ENCODE results near the gene MPO. TPM values are rescaled to one million over a fixed set of nuclear protein-coding genes. Genes with fewer than 3 reads are reported as not detected.

MPO gene
- total RNA-seq, 2 donors from 2014 or later, result not detected

DNA sequence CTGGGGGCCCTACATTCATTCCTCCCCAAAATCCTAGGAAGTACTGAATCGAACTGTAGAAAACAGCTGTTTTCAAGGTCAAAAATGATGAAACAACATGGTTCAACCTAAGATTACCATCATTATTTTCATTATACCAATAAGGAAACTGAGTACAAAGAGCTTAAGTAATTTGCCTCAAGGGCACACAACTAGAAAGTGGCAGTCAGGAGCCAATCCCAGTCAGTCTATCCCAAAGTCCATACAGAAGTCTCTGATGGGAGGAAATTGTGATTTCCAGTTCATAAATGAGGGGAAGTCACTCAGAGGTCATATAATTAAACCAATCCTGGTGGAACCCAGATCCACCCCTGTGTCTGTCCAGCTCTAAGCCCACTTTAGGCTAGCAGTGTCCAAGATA is 34.0 kb downstream of the MPO start:
- Histone ChIP-seq H3K27me3 (ENCODE audit: control insufficient read depth, insufficient read depth, low read length, poor library complexity, severe bottlenecking) (peaks cover 92% of the 10 kb centered on the region), H3K36me3 (ENCODE audit: control insufficient read depth, insufficient read depth, low read length) (no peaks in the 10 kb centered on the region), H3K27ac (ENCODE audit: low read depth, low read length) (no peak overlapping the region), H3K9ac (ENCODE audit: extremely low read depth, low read length, poor library complexity, severe bottlenecking) (no peak overlapping the region), H3K4me1 (ENCODE audit: control insufficient read depth, insufficient read depth, low read length) (no peaks in the 10 kb centered on the region), H3K4me3 (ENCODE audit: low read length) (no peak overlapping the region), H3K9me3 (ENCODE audit: control insufficient read depth, low read length) (no peaks in the 10 kb centered on the region)
- Mint-ChIP-seq H3K27me3 (ENCODE audit: insufficient read depth) (peaks cover 97% of the 10 kb centered on the region), H3K4me1 (no peaks in the 10 kb centered on the region), H3K9me3 (peaks cover 10% of the 10 kb centered on the region), H3K4me3 (no peak overlapping the region), H3K27ac (no peak overlapping the region), H3K36me3 (ENCODE audit: low read depth) (no peaks in the 10 kb centered on the region)
- 81 to 87% methylated on average over 1 of the region's 1 CpG for WGBS, 2 experiments (ENCODE audit: insufficient coverage in 1 of 2, insufficient read length in 1 of 2)
- no peak for DNase-seq
- TF ChIP-seq, protein P1, sequence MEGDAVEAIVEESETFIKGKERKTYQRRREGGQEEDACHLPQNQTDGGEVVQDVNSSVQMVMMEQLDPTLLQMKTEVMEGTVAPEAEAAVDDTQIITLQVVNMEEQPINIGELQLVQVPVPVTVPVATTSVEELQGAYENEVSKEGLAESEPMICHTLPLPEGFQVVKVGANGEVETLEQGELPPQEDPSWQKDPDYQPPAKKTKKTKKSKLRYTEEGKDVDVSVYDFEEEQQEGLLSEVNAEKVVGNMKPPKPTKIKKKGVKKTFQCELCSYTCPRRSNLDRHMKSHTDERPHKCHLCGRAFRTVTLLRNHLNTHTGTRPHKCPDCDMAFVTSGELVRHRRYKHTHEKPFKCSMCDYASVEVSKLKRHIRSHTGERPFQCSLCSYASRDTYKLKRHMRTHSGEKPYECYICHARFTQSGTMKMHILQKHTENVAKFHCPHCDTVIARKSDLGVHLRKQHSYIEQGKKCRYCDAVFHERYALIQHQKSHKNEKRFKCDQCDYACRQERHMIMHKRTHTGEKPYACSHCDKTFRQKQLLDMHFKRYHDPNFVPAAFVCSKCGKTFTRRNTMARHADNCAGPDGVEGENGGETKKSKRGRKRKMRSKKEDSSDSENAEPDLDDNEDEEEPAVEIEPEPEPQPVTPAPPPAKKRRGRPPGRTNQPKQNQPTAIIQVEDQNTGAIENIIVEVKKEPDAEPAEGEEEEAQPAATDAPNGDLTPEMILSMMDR (conservative IDR thresholded peaks at IDR 0.05), result no peak

DNA sequence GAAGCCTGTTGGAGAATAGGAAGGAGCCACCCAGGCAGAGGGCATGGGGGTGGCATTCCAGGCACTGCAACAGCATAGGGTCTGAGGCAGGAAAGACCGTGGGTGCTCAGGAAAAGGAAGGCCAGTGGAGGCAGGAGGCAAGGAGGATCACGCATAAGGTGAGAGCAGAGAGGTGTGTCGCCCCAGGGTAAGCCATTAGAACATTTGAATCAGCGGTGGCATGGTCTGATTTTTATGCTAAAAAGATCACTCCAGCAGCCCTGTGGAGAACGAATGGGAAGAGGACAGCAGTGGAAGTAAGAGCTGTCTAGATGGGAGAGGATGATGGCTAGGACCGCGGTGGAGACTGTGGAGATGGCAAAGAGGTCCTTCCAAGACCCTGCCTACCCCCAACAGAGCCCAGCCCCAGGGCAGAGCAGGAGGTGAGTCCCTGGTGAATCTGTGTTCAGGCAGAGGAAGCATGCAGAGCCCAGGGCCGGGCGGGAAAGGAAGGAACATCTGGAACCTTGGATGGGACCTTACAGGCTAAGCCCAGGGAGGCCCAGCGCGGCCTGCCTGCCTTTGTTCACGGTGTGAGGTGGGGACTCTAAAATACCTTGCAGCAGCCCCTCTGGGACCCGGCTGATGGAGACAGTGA is 34.5 kb downstream of the MPO start:
- no peaks in the 10 kb centered on the region for H3K9me3 ChIP-seq (ENCODE audit: control insufficient read depth, low read length)
- no peak overlapping the region for H3K4me3 Mint-ChIP-seq
- no peaks in the 10 kb centered on the region for H3K36me3 Mint-ChIP-seq (ENCODE audit: low read depth)
- TF ChIP-seq, protein P1 (conservative IDR thresholded peaks at IDR 0.05), result no peak
- no peak overlapping the region for H3K4me3 ChIP-seq (ENCODE audit: low read length)
- 82 to 90% methylated on average over 4 to 13 of the region's 13 CpGs for WGBS, 2 experiments (ENCODE audit: insufficient coverage in 1 of 2, insufficient read length in 1 of 2)
- no peaks in the 10 kb centered on the region for H3K36me3 ChIP-seq (ENCODE audit: control insufficient read depth, insufficient read depth, low read length)
- H3K4me1 ChIP-seq (ENCODE audit: control insufficient read depth, insufficient read depth, low read length), result no peaks in the 10 kb centered on the region
- H3K4me1 Mint-ChIP-seq, result no peaks in the 10 kb centered on the region
- peak; percentile 43 for DNase-seq
- no peak overlapping the region for H3K9ac ChIP-seq (ENCODE audit: extremely low read depth, low read length, poor library complexity, severe bottlenecking)
- H3K27me3 ChIP-seq (ENCODE audit: control insufficient read depth, insufficient read depth, low read length, poor library complexity, severe bottlenecking), result peaks cover 92% of the 10 kb centered on the region
- peaks cover 97% of the 10 kb centered on the region for H3K27me3 Mint-ChIP-seq (ENCODE audit: insufficient read depth)
- H3K27ac ChIP-seq (ENCODE audit: low read depth, low read length), result no peak overlapping the region
- no peak overlapping the region for H3K27ac Mint-ChIP-seq
- peaks cover 10% of the 10 kb centered on the region for H3K9me3 Mint-ChIP-seq

DNA sequence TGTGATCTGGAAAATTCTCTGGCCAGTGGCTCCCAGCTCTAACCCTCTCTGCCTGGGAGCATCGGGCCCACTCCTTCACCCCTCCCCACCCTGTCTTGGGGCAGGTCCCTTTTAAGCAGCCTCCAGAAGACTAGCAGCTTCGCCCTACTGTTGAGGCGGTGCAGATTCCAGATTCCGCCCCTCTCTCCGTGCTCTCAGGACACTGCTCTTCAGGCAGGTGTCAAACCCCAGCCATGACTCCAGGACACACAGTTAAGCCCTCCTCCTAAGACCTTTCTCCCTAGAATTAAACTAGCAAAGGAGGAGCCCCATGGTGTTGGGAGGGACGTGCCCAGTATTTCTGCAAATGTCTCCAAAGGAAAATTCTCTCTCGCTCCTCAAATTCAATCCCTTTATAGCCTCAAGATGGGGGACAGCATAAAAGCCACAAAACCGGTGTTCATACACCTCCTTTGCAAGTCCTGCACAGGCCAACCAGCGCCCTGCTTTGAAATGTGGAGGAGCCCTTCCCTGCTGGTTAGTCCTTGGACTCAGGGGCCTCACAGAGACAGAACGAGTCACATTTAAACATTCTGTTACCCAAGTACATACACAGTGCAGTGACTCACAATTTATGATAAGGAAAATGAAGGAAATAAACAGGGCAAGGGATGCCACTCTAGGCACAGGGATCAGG is 35.2 kb downstream of the MPO start:
- H3K4me1 ChIP-seq (ENCODE audit: control insufficient read depth, insufficient read depth, low read length), result no peaks in the 10 kb centered on the region
- H3K4me1 Mint-ChIP-seq, result no peaks in the 10 kb centered on the region
- no peaks in the 10 kb centered on the region for H3K36me3 ChIP-seq (ENCODE audit: control insufficient read depth, insufficient read depth, low read length)
- 78 to 82% methylated on average over 4 to 10 of the region's 10 CpGs for WGBS, 2 experiments (ENCODE audit: insufficient coverage in 1 of 2, insufficient read length in 1 of 2)
- H3K4me3 ChIP-seq (ENCODE audit: low read length), result no peak overlapping the region
- H3K27me3 Mint-ChIP-seq (ENCODE audit: insufficient read depth), result peaks cover 96% of the 10 kb centered on the region
- peaks cover 92% of the 10 kb centered on the region for H3K27me3 ChIP-seq (ENCODE audit: control insufficient read depth, insufficient read depth, low read length, poor library complexity, severe bottlenecking)
- H3K36me3 Mint-ChIP-seq (ENCODE audit: low read depth), result no peaks in the 10 kb centered on the region
- H3K9me3 Mint-ChIP-seq, result peaks cover 9% of the 10 kb centered on the region
- no peak overlapping the region for H3K27ac ChIP-seq (ENCODE audit: low read depth, low read length)
- peak; percentile 45 for DNase-seq
- TF ChIP-seq, protein P1 (conservative IDR thresholded peaks at IDR 0.05), result no peak
- H3K9me3 ChIP-seq (ENCODE audit: control insufficient read depth, low read length), result no peaks in the 10 kb centered on the region
- no peak overlapping the region for H3K9ac ChIP-seq (ENCODE audit: extremely low read depth, low read length, poor library complexity, severe bottlenecking)
- no peak overlapping the region for H3K27ac Mint-ChIP-seq
- no peak overlapping the region for H3K4me3 Mint-ChIP-seq
